Choroid plexus epithelial cell (primary cell): ENCODE measurements around the gene SEPHS2.

Experiments
- DNase-seq: peaks from one replicate; pipeline ENCODE4 v3.0.0-alpha.2; 2010; ENCODE audit warnings: low read depth
- H3K4me3 ChIP-seq: 2 replicates; pipeline ENCODE4 v1.5.1; 2011; ENCODE audit warnings: low read depth, mild to moderate bottlenecking, control low read depth, low read length, moderate library complexity
- TF ChIP-seq, protein P1 (sequence below): conservative IDR thresholded peaks from 2 replicates; pipeline ENCODE4 v1.5.1; 2011; ENCODE audit warnings: low read depth, mild to moderate bottlenecking, control low read depth, inconsistent platforms, low read length, moderate library complexity

The SEPHS2 gene

DNA sequence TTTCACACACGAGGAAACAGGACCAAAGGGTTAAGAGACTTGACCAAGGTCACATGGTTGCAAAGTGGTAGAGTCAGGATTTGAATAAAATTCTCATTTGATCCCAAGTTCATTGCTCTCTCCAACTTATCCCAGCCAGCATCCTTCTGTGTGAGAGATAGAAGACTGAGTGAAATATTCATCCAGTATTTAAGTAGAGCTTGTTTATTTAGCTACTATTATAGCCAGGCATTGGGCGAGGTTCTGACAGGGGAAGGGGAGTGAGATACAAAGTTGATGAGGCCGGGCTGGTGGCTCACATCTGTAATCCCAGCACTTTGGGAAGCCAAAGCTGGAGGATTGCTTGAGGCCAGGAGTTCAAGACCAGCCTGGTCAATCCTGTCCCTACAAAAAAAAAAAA is 31.3 kb upstream of the SEPHS2 start:
- no peak overlapping the region for H3K4me3 ChIP-seq
- no peak for DNase-seq
- TF ChIP-seq, protein P1, sequence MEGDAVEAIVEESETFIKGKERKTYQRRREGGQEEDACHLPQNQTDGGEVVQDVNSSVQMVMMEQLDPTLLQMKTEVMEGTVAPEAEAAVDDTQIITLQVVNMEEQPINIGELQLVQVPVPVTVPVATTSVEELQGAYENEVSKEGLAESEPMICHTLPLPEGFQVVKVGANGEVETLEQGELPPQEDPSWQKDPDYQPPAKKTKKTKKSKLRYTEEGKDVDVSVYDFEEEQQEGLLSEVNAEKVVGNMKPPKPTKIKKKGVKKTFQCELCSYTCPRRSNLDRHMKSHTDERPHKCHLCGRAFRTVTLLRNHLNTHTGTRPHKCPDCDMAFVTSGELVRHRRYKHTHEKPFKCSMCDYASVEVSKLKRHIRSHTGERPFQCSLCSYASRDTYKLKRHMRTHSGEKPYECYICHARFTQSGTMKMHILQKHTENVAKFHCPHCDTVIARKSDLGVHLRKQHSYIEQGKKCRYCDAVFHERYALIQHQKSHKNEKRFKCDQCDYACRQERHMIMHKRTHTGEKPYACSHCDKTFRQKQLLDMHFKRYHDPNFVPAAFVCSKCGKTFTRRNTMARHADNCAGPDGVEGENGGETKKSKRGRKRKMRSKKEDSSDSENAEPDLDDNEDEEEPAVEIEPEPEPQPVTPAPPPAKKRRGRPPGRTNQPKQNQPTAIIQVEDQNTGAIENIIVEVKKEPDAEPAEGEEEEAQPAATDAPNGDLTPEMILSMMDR: no peak

DNA sequence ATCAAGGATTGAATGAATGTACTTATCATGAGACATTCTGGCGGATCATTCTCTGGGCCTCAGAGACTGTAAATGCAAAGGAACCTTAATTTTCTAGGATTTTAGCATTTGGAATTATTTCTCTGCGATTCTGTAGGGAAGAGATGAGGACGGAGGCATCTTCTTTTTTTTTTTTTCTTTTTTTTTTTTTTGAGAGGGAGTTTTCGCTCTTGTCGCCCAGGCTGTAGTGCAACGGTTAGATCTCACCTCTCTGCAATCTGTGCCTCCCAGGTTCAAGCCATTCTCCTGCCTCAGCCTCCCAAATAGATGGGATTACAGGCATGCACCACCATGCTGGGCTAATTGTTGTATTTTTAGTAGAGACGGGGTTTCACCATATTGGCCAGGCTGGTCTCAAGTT is 29.0 kb upstream of the SEPHS2 start:
- no peak for DNase-seq
- TF ChIP-seq, protein P1: no peak
- no peak overlapping the region for H3K4me3 ChIP-seq

DNA sequence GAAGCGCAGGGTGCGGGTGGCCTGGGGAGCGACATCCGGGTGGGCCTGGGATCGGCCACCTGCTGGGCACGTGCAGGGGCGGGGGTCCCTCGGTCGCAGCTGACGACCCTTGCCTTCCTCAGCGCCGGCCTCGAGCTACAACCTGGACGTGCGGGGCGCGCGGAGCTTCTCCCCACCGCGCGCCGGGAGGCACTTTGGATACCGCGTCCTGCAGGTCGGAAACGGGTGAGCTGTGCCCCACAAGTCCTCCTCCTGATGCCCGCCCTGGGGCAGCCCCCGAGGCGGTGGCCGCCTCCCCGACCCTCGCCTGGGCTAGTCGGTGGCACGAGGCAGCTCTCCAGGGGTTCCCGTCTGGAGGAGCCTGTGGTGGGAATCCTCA is 28.4 kb upstream of the SEPHS2 start:
- TF ChIP-seq, protein P1: no peak
- H3K4me3 ChIP-seq: no peak overlapping the region
- no peak for DNase-seq

DNA sequence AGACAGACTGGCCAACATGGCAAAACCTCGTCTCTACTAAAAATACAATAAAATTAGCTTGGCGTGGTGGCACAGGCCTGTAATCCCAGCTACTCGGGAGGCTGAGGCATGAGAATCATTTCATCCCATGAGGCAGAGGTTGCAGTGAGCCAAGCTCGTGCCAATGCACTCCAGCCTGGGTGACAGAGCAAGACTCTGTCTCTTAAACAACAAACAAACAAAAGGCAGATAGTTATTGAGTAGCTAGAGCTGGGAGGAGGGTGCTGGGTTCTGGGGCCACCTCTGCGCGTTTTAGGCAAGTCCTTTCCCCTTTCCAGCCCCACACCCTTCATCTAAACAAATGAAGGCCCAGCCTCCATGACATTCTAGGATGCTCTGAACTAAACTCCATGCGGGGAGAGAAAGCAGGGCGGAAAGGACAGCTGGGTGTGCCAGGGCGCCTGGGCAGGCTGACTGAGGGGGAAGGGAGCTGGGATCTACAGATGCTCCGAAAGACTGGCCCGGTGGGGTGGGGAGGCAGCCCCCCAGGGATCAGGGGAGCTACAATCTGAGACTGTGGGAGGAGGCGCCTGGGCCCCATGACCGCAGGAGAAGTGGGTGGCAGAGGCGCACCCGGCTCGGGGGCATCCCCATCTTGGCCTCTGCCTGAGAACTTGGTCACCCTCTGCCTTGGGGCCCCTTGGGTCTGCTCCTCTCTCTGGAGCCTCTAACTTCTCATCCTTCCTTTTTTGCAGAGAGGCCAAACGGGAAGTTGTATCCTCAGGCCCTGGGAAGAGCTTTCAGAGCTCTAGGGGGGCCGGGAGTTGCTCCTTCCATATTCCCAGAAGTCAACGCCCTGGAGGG is 27.8 kb upstream of the SEPHS2 start:
- TF ChIP-seq, protein P1: no peak
- no peak overlapping the region for H3K4me3 ChIP-seq
- DNase-seq: no peak

DNA sequence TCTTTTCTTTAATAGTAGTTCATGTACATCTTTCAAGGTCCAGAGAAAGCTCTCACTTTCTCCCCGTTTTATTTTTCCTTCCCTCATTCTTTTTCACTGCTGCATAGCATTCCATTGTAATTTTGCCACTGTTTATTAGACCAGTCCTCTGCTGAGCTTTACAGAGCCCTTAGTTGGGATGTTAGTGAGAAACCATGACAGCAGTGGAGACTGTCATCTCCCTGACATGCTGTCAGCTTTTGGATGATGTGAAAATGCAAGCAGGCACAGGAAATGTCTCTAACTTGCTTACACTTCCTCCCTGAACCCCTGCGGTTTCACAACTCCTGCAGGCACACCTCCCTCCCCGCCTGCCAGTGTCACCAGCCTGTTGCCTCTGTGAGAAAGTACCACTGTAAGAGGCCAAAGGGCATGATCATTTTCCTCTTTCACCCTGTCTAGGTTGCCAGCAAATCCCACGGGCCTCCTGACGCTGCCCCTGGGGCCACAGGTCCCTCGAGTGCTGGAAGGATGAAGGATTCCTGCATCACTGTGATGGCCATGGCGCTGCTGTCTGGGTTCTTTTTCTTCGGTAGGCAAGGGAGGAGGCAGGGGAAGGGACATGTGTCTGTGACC is 26.8 kb upstream of the SEPHS2 start, which contains the start of gene ITGAL:
Gene ITGAL, plus strand, starts transcription at position 415 of the 615 bp plus-strand sequence. Its CDS starts 96 bp downstream, at position 511.
- TF ChIP-seq, protein P1: no peak
- no peak for DNase-seq
- H3K4me3 ChIP-seq: no peak within 1 kb of the TSS

DNA sequence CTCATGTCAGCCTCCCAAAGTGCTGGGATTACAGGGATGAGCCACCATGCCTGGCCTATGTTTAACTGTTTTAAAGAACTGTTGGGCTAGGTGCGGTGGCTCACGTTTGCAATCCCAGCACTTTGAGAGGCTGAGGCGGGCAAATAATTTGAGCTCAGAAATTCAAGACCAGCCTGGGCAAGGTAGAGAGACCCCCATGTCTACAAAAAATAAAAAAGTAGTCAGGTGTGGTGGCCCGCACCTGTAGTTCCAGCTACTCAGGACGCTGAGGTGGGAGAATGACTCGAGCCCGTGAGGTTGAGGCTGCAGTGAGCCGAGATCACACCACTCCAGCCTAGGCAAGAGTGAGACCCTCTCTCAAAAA is 24.9 kb upstream of the SEPHS2 start:
- TF ChIP-seq, protein P1: no peak
- H3K4me3 ChIP-seq: no peak overlapping the region
- no peak for DNase-seq

DNA sequence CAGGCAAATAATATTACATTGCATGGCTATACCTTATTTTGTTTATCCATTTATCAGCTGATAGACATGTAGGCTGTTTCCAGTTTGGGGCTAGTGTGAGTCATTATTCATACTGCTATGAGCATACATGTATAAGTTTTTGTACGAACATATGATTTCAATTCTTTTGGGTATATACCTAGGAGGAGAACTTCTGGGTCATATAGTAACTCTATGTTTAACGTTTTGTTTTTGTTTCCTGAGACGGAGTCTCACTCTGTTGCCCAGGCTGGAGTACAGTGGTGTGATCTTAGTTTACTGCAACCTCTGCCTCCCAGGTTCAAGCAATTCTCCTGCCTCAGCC is 24.5 kb upstream of the SEPHS2 start:
- H3K4me3 ChIP-seq: no peak overlapping the region
- DNase-seq: no peak
- TF ChIP-seq, protein P1: no peak
